ENCODE results near the gene EXOC2.

The EXOC2 gene

GRCh38 chr6:456358-456867 is 236.5 kb downstream of the EXOC2 start:
- no peak for DNase-seq

- no peak for DNase-seq
These were observed 237.1 kb downstream of the EXOC2 start for GRCh38 chr6:455835-456234.

- no peak for DNase-seq
These were observed 237.8 kb downstream of the EXOC2 start for GRCh38 chr6:455006-455585.

- DNase-seq: no peak
These were observed 238.6 kb downstream of the EXOC2 start for GRCh38 chr6:454148-454991.

- no peak for DNase-seq
These were observed 239.8 kb downstream of the EXOC2 start for GRCh38 chr6:453152-453551.

- DNase-seq: no peak
These were observed 240.5 kb downstream of the EXOC2 start for GRCh38 chr6:452301-453067.

- DNase-seq: no peak
These were observed 241.1 kb downstream of the EXOC2 start for GRCh38 chr6:451847-452246.

- no peak for DNase-seq
These were observed 241.6 kb downstream of the EXOC2 start for GRCh38 chr6:451336-451735.

- DNase-seq: no peak
These were observed 243.2 kb downstream of the EXOC2 start for GRCh38 chr6:449486-450419.

GRCh38 chr6:449057-449430 is 243.9 kb downstream of the EXOC2 start:
- DNase-seq: no peak

- no peak for DNase-seq
These were observed 244.5 kb downstream of the EXOC2 start for GRCh38 chr6:448296-449056.

GRCh38 chr6:447381-448165 is 245.4 kb downstream of the EXOC2 start:
- no peak for DNase-seq

- no peak for DNase-seq
These were observed 246.2 kb downstream of the EXOC2 start for GRCh38 chr6:446418-447366.

- no peak for DNase-seq
These were observed 247.1 kb downstream of the EXOC2 start for GRCh38 chr6:445571-446417.

GRCh38 chr6:444653-445275 is 248.2 kb downstream of the EXOC2 start:
- DNase-seq: no peak

- DNase-seq: no peak
These were observed 249.2 kb downstream of the EXOC2 start for GRCh38 chr6:443621-444159.

GRCh38 chr6:441126-441920 is 251.6 kb downstream of the EXOC2 start:
- DNase-seq: no peak

Measured in NCI-H1436 treated with DMSO at 0.1 percent for 48 hours (cell line).